ENCODE results near the gene GDPGP1.

GDPGP1 gene

GRCh38 chr15:90240856-90241255 lies 6.8 kb downstream of the GDPGP1 start:
- WGBS, 2 donors (ENCODE audit: extremely low coverage in 2 of 2, insufficient read length in 2 of 2, insufficient replicate concordance in 1 of 2): no CpG with 5 or more reads among the region's 8 CpGs
- Histone ChIP-seq H3K23ac (ENCODE audit: low read depth, low read length, poor library complexity) (peak overlapping the region; percentile 80), H2BK12ac (ENCODE audit: low read length) (no peak overlapping the region), H2BK5ac (ENCODE audit: low read length) (peak overlapping the region; percentile 66), H3K4ac (ENCODE audit: low read length) (no peak overlapping the region), H3K18ac (ENCODE audit: low read length) (no peak overlapping the region), H3K27ac (replicated peaks; ENCODE audit: low read length) (no peak overlapping the region), H3K4me3 (ENCODE audit: low read length in 2 of 2) (no peak overlapping the region), H3K4me2 (ENCODE audit: insufficient read depth, low read length, poor library complexity, severe bottlenecking) (no peak overlapping the region), H3K9ac (ENCODE audit: low read depth, low read length, poor library complexity) (peak overlapping the region; percentile 63), H3K79me1 (ENCODE audit: low read depth, low read length) (no peaks in the 10 kb centered on the region), H4K91ac (ENCODE audit: low read depth, low read length, poor library complexity) (no peak overlapping the region), H3K9me3 (replicated peaks in 1 of 2; ENCODE audit: control insufficient read depth in 2 of 2, insufficient read depth in 1 of 2, low read depth in 1 of 2, low read length in 2 of 2) (peaks cover 0 to 2% of the 10 kb centered on the region in 2 donors), H4K8ac (ENCODE audit: low read depth, low read length) (no peak overlapping the region), H2AK5ac (ENCODE audit: low read depth, low read length) (no peak overlapping the region), H3K27me3 (ENCODE audit: control insufficient read depth in 3 of 3, insufficient read depth in 3 of 3, low read depth in 1 of 3, low read length in 3 of 3) (no peaks in the 10 kb centered on the region), H2BK120ac (ENCODE audit: low read depth, low read length) (no peak overlapping the region), H3K14ac (ENCODE audit: low read length) (no peak overlapping the region), H2BK15ac (ENCODE audit: low read length) (no peak overlapping the region), H3K36me3 (replicated peaks in 1 of 2; ENCODE audit: control insufficient read depth in 2 of 2, insufficient read depth in 2 of 2, low read length in 2 of 2) (peaks cover 0 to 17% of the 10 kb centered on the region in 2 donors), H3K4me1 (ENCODE audit: control insufficient read depth in 2 of 2, insufficient read depth in 1 of 2, low read depth in 1 of 2, low read length in 2 of 2) (no peaks in the 10 kb centered on the region), H2AFZ (ENCODE audit: low read length) (no peak overlapping the region)
- no peak for DNase-seq (ENCODE audit: low spot score)

GRCh38 chr15:90241343-90242192 lies 7.6 kb downstream of the GDPGP1 start:
- H2AFZ ChIP-seq (ENCODE audit: low read length): no peak overlapping the region
- no peak overlapping the region for H3K18ac ChIP-seq (ENCODE audit: low read length)
- no peak overlapping the region for H2BK12ac ChIP-seq (ENCODE audit: low read length)
- no peak overlapping the region for H3K4ac ChIP-seq (ENCODE audit: low read length)
- H4K8ac ChIP-seq (ENCODE audit: low read depth, low read length): no peak overlapping the region
- no peak overlapping the region for H2BK15ac ChIP-seq (ENCODE audit: low read length)
- no peak overlapping the region for H2AK5ac ChIP-seq (ENCODE audit: low read depth, low read length)
- no peak overlapping the region for H3K14ac ChIP-seq (ENCODE audit: low read length)
- peak overlapping the region; percentile 80 for H3K23ac ChIP-seq (ENCODE audit: low read depth, low read length, poor library complexity)
- H2BK120ac ChIP-seq (ENCODE audit: low read depth, low read length): no peak overlapping the region
- H3K79me1 ChIP-seq (ENCODE audit: low read depth, low read length): no peaks in the 10 kb centered on the region
- H3K4me1 ChIP-seq (ENCODE audit: control insufficient read depth in 2 of 2, insufficient read depth in 1 of 2, low read depth in 1 of 2, low read length in 2 of 2): no peaks in the 10 kb centered on the region
- H3K9ac ChIP-seq (ENCODE audit: low read depth, low read length, poor library complexity): peak overlapping the region; percentile 60
- H3K27me3 ChIP-seq (ENCODE audit: control insufficient read depth in 3 of 3, insufficient read depth in 3 of 3, low read depth in 1 of 3, low read length in 3 of 3): no peaks in the 10 kb centered on the region
- H3K4me3 ChIP-seq (ENCODE audit: low read length in 2 of 2): no peak overlapping the region
- peaks cover 0 to 13% of the 10 kb centered on the region in 2 donors for H3K36me3 ChIP-seq (replicated peaks in 1 of 2; ENCODE audit: control insufficient read depth in 2 of 2, insufficient read depth in 2 of 2, low read length in 2 of 2)
- H4K91ac ChIP-seq (ENCODE audit: low read depth, low read length, poor library complexity): no peak overlapping the region
- H3K4me2 ChIP-seq (ENCODE audit: insufficient read depth, low read length, poor library complexity, severe bottlenecking): no peak overlapping the region
- peaks cover 0 to 2% of the 10 kb centered on the region in 2 donors for H3K9me3 ChIP-seq (replicated peaks in 1 of 2; ENCODE audit: control insufficient read depth in 2 of 2, insufficient read depth in 1 of 2, low read depth in 1 of 2, low read length in 2 of 2)
- H2BK5ac ChIP-seq (ENCODE audit: low read length): peak overlapping the region; percentile 66
- no peak for DNase-seq (ENCODE audit: low spot score)
- H3K27ac ChIP-seq (replicated peaks; ENCODE audit: low read length): no peak overlapping the region
- no CpG with 5 or more reads among the region's 22 CpGs for WGBS, 2 donors (ENCODE audit: extremely low coverage in 2 of 2, insufficient read length in 2 of 2, insufficient replicate concordance in 1 of 2)

- no peak overlapping the region for H3K18ac ChIP-seq (ENCODE audit: low read length)
- H3K27me3 ChIP-seq (ENCODE audit: control insufficient read depth in 3 of 3, insufficient read depth in 3 of 3, low read depth in 1 of 3, low read length in 3 of 3): no peaks in the 10 kb centered on the region
- H2BK5ac ChIP-seq (ENCODE audit: low read length): no peak overlapping the region
- no peak overlapping the region for H2BK15ac ChIP-seq (ENCODE audit: low read length)
- H3K4ac ChIP-seq (ENCODE audit: low read length): no peak overlapping the region
- no peak overlapping the region for H2BK120ac ChIP-seq (ENCODE audit: low read depth, low read length)
- H3K4me3 ChIP-seq (ENCODE audit: low read length in 2 of 2): no peak overlapping the region
- no peak overlapping the region for H2BK12ac ChIP-seq (ENCODE audit: low read length)
- H4K91ac ChIP-seq (ENCODE audit: low read depth, low read length, poor library complexity): no peak overlapping the region
- no peak for DNase-seq (ENCODE audit: low spot score)
- H3K9ac ChIP-seq (ENCODE audit: low read depth, low read length, poor library complexity): no peak overlapping the region
- H3K79me1 ChIP-seq (ENCODE audit: low read depth, low read length): no peaks in the 10 kb centered on the region
- H3K27ac ChIP-seq (replicated peaks; ENCODE audit: low read length): no peak overlapping the region
- H3K14ac ChIP-seq (ENCODE audit: low read length): no peak overlapping the region
- H3K36me3 ChIP-seq (replicated peaks in 1 of 2; ENCODE audit: control insufficient read depth in 2 of 2, insufficient read depth in 2 of 2, low read length in 2 of 2): peaks cover 0 to 4% of the 10 kb centered on the region in 2 donors
- H3K9me3 ChIP-seq (replicated peaks in 1 of 2; ENCODE audit: control insufficient read depth in 2 of 2, insufficient read depth in 1 of 2, low read depth in 1 of 2, low read length in 2 of 2): peaks cover 0 to 2% of the 10 kb centered on the region in 2 donors
- H3K4me2 ChIP-seq (ENCODE audit: insufficient read depth, low read length, poor library complexity, severe bottlenecking): no peak overlapping the region
- H3K4me1 ChIP-seq (ENCODE audit: control insufficient read depth in 2 of 2, insufficient read depth in 1 of 2, low read depth in 1 of 2, low read length in 2 of 2): peaks cover 0 to 2% of the 10 kb centered on the region in 2 donors
- H3K23ac ChIP-seq (ENCODE audit: low read depth, low read length, poor library complexity): no peak overlapping the region
- no CpG with 5 or more reads among the region's 10 CpGs for WGBS, 2 donors (ENCODE audit: extremely low coverage in 2 of 2, insufficient read length in 2 of 2, insufficient replicate concordance in 1 of 2)
- H2AK5ac ChIP-seq (ENCODE audit: low read depth, low read length): no peak overlapping the region
- H2AFZ ChIP-seq (ENCODE audit: low read length): no peak overlapping the region
- no peak overlapping the region for H4K8ac ChIP-seq (ENCODE audit: low read depth, low read length)
These were observed 10.1 kb downstream of the GDPGP1 start for GRCh38 chr15:90243943-90244639.

- Histone ChIP-seq H2AFZ (ENCODE audit: low read length) (peak overlapping the region; percentile 100), H3K4ac (ENCODE audit: low read length) (no peak overlapping the region), H2AK5ac (ENCODE audit: low read depth, low read length) (no peak overlapping the region), H3K9me3 (replicated peaks in 1 of 2; ENCODE audit: control insufficient read depth in 2 of 2, insufficient read depth in 1 of 2, low read depth in 1 of 2, low read length in 2 of 2) (peaks cover 0 to 2% of the 10 kb centered on the region in 2 donors), H2BK15ac (ENCODE audit: low read length) (no peak overlapping the region), H3K18ac (ENCODE audit: low read length) (no peak overlapping the region), H3K79me1 (ENCODE audit: low read depth, low read length) (no peaks in the 10 kb centered on the region), H3K36me3 (replicated peaks in 1 of 2; ENCODE audit: control insufficient read depth in 2 of 2, insufficient read depth in 2 of 2, low read length in 2 of 2) (no peaks in the 10 kb centered on the region), H3K14ac (ENCODE audit: low read length) (no peak overlapping the region), H2BK12ac (ENCODE audit: low read length) (no peak overlapping the region), H2BK5ac (ENCODE audit: low read length) (no peak overlapping the region), H3K4me2 (ENCODE audit: insufficient read depth, low read length, poor library complexity, severe bottlenecking) (no peak overlapping the region), H3K23ac (ENCODE audit: low read depth, low read length, poor library complexity) (no peak overlapping the region), H3K4me1 (ENCODE audit: control insufficient read depth in 2 of 2, insufficient read depth in 1 of 2, low read depth in 1 of 2, low read length in 2 of 2) (peaks cover 2 to 7% of the 10 kb centered on the region in 2 donors), H4K91ac (ENCODE audit: low read depth, low read length, poor library complexity) (no peak overlapping the region), H3K27ac (replicated peaks; ENCODE audit: low read length) (no peak overlapping the region), H3K4me3 (ENCODE audit: low read length in 2 of 2) (peak overlapping the region; percentile 51 to 73), H3K27me3 (ENCODE audit: control insufficient read depth in 3 of 3, insufficient read depth in 3 of 3, low read depth in 1 of 3, low read length in 3 of 3) (peaks cover 0 to 3% (median 0%) of the 10 kb centered on the region in 3 experiments), H3K9ac (ENCODE audit: low read depth, low read length, poor library complexity) (no peak overlapping the region), H2BK120ac (ENCODE audit: low read depth, low read length) (no peak overlapping the region), H4K8ac (ENCODE audit: low read depth, low read length) (no peak overlapping the region)
- no CpG with 5 or more reads among the region's 6 CpGs for WGBS, 2 donors (ENCODE audit: extremely low coverage in 2 of 2, insufficient read length in 2 of 2, insufficient replicate concordance in 1 of 2)
- DNase-seq (ENCODE audit: low spot score): no peak
These were observed 14.8 kb downstream of the GDPGP1 start for GRCh38 chr15:90248789-90249202.

Measured in neuronal stem cell (in vitro differentiated cells).